Colonic mucosa (tissue), 4 donors: ENCODE data around the gene SLC18B1. TPM values are rescaled to one million over a fixed set of nuclear protein-coding genes. Genes with fewer than 3 reads are reported as not detected.
A peak's percentile ranks its signal among the peaks of the same experiment; 100 is the strongest.
"Not testable (repeated sequence)": the region's sequence is repeated elsewhere in the genome, so short reads cannot be mapped to it uniquely, and the experiment has no call there.

Source experiments
- DNase-seq: peaks from one replicate; pipeline ENCODE4 v3.0.0-alpha.2; 2020
- H3K27ac ChIP-seq: fragments of 200-600 bp; one replicate; pipeline ENCODE4 v1.8.0; 2021
- H3K27me3 ChIP-seq: fragments of 200-600 bp; one replicate; pipeline ENCODE4 v1.8.0; 2021
- H3K36me3 ChIP-seq: fragments of 200-600 bp; one replicate; pipeline ENCODE4 v1.8.0; 2021
- H3K4me1 ChIP-seq: fragments of 200-600 bp; one replicate; pipeline ENCODE4 v1.8.0; 2021; ENCODE audit warnings: mild to moderate bottlenecking
- H3K4me3 ChIP-seq: fragments of 200-600 bp; one replicate; pipeline ENCODE4 v1.8.0; 2021
- H3K9ac ChIP-seq, 2 donors: one replicate each; pipeline ENCODE4 v1.7.0; 2013; ENCODE audit warnings: control low read depth in 2 of 2, low read depth in 2 of 2, low read length in 2 of 2
- H3K9me3 ChIP-seq: fragments of 200-600 bp; one replicate; pipeline ENCODE4 v1.8.0; 2021
- CTCF ChIP-seq: fragments of 200-600 bp; IDR thresholded peaks from one replicate; pipeline ENCODE4 v1.8.0; 2022; ENCODE audit warnings: antibody characterized with exemption, mild to moderate bottlenecking
- intact Hi-C: fragments of 100-400 bp; cut with DNase I; formaldehyde crosslinking; loops from one replicate; pipeline ENCODE4 v1.14.1; 2022
- total RNA-seq, 2 donors: library from RNA; stranded (reverse); fragmentation: NEBNext Ultra II Directional in 1 of 2; extraction: Animal tissue kit (Norgen Biotek cat#: 25700) in 1 of 2; gene quantifications; one replicate each; pipeline ENCODE4 v1.2.1, GENCODE V29; 2021
- donor health status: healthy.
- donor health status: DM: no; HTN: no; CAD: no.
- donor health status: DM: no; HTN: no; CAD: no.

SLC18B1 gene
- total RNA-seq, 2 donors from 2014 or later = 11.1 to 11.8 TPM

- H3K27ac ChIP-seq = no peak overlapping the region
- H3K4me3 ChIP-seq = no peak overlapping the region
- H3K9ac ChIP-seq = no peak overlapping the region
- no peak for DNase-seq
- H3K36me3 ChIP-seq = no peaks in the 10 kb centered on the region
- no peaks in the 10 kb centered on the region for H3K27me3 ChIP-seq
- intact Hi-C loops = no loop called here
- no peaks in the 10 kb centered on the region for H3K9me3 ChIP-seq
- H3K4me1 ChIP-seq = no peaks in the 10 kb centered on the region
- no peak for TF ChIP-seq CTCF
Measured at GRCh38 chr6:132785936-132786335, 12.5 kb downstream of the SLC18B1 start.

GRCh38 chr6:132780770-132781371, 17.6 kb downstream of the SLC18B1 start:
- TF ChIP-seq CTCF = no peak
- H3K36me3 ChIP-seq = no peaks in the 10 kb centered on the region
- intact Hi-C loops = no loop called here
- H3K9ac ChIP-seq = no peak overlapping the region
- H3K27ac ChIP-seq = no peak overlapping the region
- DNase-seq = no peak
- H3K4me3 ChIP-seq = no peak overlapping the region
- H3K27me3 ChIP-seq = no peaks in the 10 kb centered on the region
- no peaks in the 10 kb centered on the region for H3K4me1 ChIP-seq
- no peaks in the 10 kb centered on the region for H3K9me3 ChIP-seq

DNA sequence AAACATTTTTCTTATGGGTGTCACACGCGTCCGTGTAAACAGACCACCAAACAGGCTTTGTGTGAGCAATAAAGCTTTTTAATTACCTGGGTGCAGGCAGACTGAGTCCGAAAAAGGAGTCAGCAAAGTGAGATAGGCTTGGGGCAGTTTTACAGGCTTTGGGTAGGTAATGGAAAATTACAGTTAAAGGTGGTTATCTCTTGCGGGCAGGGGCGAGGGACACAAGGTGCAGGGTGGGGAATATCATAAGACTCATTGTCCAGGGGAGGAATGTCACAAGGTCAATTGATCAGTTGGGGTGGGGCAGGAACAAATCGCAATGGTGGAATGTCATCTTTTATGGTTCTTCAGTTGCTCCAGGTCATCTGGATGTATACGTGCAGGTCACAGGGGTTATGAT, 20.6 kb downstream of the SLC18B1 start:
- H3K36me3 ChIP-seq, H3K4me3 ChIP-seq, H3K4me1 ChIP-seq, DNase-seq, H3K9me3 ChIP-seq, H3K27me3 ChIP-seq, intact Hi-C loops, H3K27ac ChIP-seq, H3K9ac ChIP-seq: not testable (repeated sequence)

DNA sequence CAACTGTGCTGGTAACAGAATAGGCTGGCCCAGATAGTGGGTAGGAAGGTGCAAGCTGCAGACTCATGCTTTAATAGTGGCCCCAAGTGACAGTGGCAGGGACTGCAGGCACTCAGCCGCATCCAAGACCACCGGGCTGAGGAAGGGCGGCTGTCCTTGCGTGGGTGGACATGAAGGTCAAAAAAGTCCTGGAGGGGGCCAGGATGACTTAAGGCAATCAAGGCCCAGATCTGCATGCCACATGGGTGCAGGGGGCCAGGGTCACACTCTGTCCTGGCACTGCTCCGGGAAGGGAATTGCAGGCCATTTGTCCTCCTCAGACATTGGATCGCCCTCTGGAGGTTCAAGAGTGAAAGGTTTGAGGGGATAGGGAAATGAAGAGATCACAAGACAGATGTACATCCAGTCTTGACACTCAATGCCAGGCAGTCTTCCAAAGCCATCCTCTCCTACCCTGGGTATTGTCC, 30.4 kb downstream of the SLC18B1 start:
- intact Hi-C loops = loop anchor here (5.0 kb wide), 2 partner anchors 101 to 236 kb away; no protein-coding TSS in a partner anchor

DNA sequence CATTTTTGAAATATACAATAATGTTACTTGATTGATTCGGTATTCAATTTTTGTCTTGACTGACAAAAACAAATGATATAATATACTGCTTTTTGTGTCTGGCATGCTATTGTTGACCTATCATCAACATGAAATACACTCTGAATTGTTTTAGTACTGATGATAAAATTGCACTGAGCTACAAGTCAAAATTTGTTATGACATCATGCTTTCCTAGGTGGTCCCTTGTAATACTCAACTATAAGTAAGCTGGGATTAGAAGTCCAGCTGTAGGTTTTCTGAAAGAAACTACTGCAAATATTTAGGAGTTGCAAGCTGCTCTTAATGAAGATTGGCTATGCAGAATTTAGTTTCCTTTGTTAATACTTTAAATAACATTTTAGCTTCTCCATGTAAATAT, 32.9 kb downstream of the SLC18B1 start:
- Histone ChIP-seq H3K27me3 (no peaks in the 10 kb centered on the region), H3K36me3 (no peaks in the 10 kb centered on the region), H3K9ac (no peak overlapping the region), H3K9me3 (no peaks in the 10 kb centered on the region), H3K4me3 (no peak overlapping the region), H3K4me1 (no peaks in the 10 kb centered on the region), H3K27ac (no peak overlapping the region)
- DNase-seq = no peak
- TF ChIP-seq CTCF = no peak
- intact Hi-C loops = loop anchor here (5.0 kb wide), 2 partner anchors 98 to 233 kb away; no protein-coding TSS in a partner anchor

More for the DNA sequence above, 30.4 kb downstream of the SLC18B1 start:
- no peak overlapping the region for H3K27ac ChIP-seq
- no peak overlapping the region for H3K4me3 ChIP-seq
- no peaks in the 10 kb centered on the region for H3K4me1 ChIP-seq
- H3K36me3 ChIP-seq = no peaks in the 10 kb centered on the region
- H3K9me3 ChIP-seq = no peaks in the 10 kb centered on the region
- no peak overlapping the region for H3K9ac ChIP-seq
- TF ChIP-seq CTCF = peak; percentile 48
- peak; percentile 56 for DNase-seq
- H3K27me3 ChIP-seq = no peaks in the 10 kb centered on the region

DNA sequence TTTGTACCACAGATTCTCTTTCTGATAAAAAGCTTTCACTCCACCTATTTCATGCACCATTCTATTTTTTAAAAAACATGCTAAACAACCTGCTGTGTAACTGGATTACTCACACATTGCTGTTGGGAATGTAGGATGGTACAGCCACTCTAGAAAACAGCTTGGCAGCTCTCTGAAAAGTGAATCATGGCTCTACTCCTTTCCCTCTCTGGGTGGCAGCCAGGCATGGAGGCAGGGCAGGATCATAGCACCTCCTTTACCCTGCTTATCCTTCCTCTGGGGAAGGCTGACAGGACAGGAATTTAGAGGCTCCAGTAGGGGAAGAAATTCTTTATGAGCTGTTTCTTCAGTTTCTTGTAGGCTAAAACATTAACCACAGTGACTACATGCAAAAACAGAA, 34.1 kb downstream of the SLC18B1 start:
- intact Hi-C loops = no loop called here
- Histone ChIP-seq H3K36me3 (no peaks in the 10 kb centered on the region), H3K9me3 (no peaks in the 10 kb centered on the region), H3K27me3 (no peaks in the 10 kb centered on the region), H3K27ac (no peak overlapping the region), H3K9ac (no peak overlapping the region), H3K4me3 (no peak overlapping the region), H3K4me1 (no peaks in the 10 kb centered on the region)
- no peak for DNase-seq
- TF ChIP-seq CTCF = no peak
